ENCODE results near the gene ALLC. TPM values are rescaled to one million over a fixed set of nuclear protein-coding genes. Genes with fewer than 3 reads are reported as not detected.

The ALLC gene
- total RNA-seq, 1 donor, result under 0.01 TPM

GRCh38 chr2:3672861-3673678 lies 15.1 kb downstream of the ALLC start:
- H3K4me3 ChIP-seq (ENCODE audit: low read depth, low read length), result no peak overlapping the region
- TF ChIP-seq, protein P1, sequence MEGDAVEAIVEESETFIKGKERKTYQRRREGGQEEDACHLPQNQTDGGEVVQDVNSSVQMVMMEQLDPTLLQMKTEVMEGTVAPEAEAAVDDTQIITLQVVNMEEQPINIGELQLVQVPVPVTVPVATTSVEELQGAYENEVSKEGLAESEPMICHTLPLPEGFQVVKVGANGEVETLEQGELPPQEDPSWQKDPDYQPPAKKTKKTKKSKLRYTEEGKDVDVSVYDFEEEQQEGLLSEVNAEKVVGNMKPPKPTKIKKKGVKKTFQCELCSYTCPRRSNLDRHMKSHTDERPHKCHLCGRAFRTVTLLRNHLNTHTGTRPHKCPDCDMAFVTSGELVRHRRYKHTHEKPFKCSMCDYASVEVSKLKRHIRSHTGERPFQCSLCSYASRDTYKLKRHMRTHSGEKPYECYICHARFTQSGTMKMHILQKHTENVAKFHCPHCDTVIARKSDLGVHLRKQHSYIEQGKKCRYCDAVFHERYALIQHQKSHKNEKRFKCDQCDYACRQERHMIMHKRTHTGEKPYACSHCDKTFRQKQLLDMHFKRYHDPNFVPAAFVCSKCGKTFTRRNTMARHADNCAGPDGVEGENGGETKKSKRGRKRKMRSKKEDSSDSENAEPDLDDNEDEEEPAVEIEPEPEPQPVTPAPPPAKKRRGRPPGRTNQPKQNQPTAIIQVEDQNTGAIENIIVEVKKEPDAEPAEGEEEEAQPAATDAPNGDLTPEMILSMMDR (IDR thresholded peaks at IDR 0.05; ENCODE audit: insufficient read depth, low read depth, low read length), result no peak
- no peak for DNase-seq (ENCODE audit: low read depth)

GRCh38 chr2:3674066-3674845 lies 16.3 kb downstream of the ALLC start:
- TF ChIP-seq, protein P1 (IDR thresholded peaks at IDR 0.05; ENCODE audit: insufficient read depth, low read depth, low read length), result no peak
- H3K4me3 ChIP-seq (ENCODE audit: low read depth, low read length), result no peak overlapping the region
- no peak for DNase-seq (ENCODE audit: low read depth)

GRCh38 chr2:3675687-3676086 lies 17.7 kb downstream of the ALLC start:
- DNase-seq (ENCODE audit: low read depth), result no peak
- H3K4me3 ChIP-seq (ENCODE audit: low read depth, low read length), result no peak overlapping the region
- TF ChIP-seq, protein P1 (IDR thresholded peaks at IDR 0.05; ENCODE audit: insufficient read depth, low read depth, low read length), result no peak

GRCh38 chr2:3677436-3677835 lies 19.4 kb downstream of the ALLC start:
- TF ChIP-seq, protein P1 (IDR thresholded peaks at IDR 0.05; ENCODE audit: insufficient read depth, low read depth, low read length), result no peak
- no peak for DNase-seq (ENCODE audit: low read depth)
- H3K4me3 ChIP-seq (ENCODE audit: low read depth, low read length), result no peak overlapping the region

DNA sequence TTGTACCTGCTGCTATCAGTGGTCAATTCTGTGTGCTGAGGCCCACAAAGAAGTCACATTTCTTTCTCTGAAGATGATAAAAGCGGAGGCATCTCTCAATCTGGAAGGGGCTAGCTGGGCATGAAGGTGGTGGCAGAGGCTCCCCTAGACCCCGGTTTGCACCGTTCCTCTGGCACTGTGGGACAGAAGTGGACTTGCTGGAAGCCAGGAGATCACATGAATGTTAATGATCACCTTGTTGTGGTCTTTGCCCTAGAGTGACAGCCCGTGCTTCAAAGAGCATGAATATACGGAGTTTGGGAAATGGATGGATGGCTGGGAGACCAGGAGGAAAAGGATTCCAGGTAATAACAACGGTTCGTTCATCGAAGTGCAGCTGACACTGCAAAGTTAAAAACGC lies 20.2 kb downstream of the ALLC start:
- TF ChIP-seq, protein P1 (IDR thresholded peaks at IDR 0.05; ENCODE audit: insufficient read depth, low read depth, low read length), result no peak
- H3K4me3 ChIP-seq (ENCODE audit: low read depth, low read length), result no peak overlapping the region
- DNase-seq (ENCODE audit: low read depth), result no peak

GRCh38 chr2:3679180-3679579 lies 21.2 kb downstream of the ALLC start:
- TF ChIP-seq, protein P1 (IDR thresholded peaks at IDR 0.05; ENCODE audit: insufficient read depth, low read depth, low read length), result no peak
- DNase-seq (ENCODE audit: low read depth), result no peak
- no peak overlapping the region for H3K4me3 ChIP-seq (ENCODE audit: low read depth, low read length)
